Keratinocyte (primary cell): ENCODE results near the gene IGFBP5. TPM values are rescaled to one million over a fixed set of nuclear protein-coding genes. Genes with fewer than 3 reads are reported as not detected.

Source experiments
- DNase-seq: peaks from one replicate; pipeline ENCODE4 v3.0.0-alpha.2; 2011; ENCODE audit warnings: low read depth, missing footprints, low spot score
- FAIRE-seq: peaks from 2 replicates; lab custom pipeline; 2011; peaks lifted over from hg19 to GRCh38; lab: Jason Lieb, UNC
- H2AFZ ChIP-seq: 2 replicates; pipeline ENCODE4 v1.6.0; 2012; ENCODE audit warnings: low read length, control low read depth, inconsistent platforms; ENCODE audit not compliant: control insufficient read depth
- H3K27ac ChIP-seq: 2 replicates; pipeline ENCODE4 v1.5.1; 2011; ENCODE audit warnings: low read length; ENCODE audit not compliant: control insufficient read depth, insufficient read depth
- H3K27me3 ChIP-seq: 3 replicates; pipeline ENCODE4 v1.6.0; 2011; ENCODE audit warnings: low read length; ENCODE audit not compliant: control insufficient read depth, insufficient read depth; ENCODE audit errors: extremely low read depth
- H3K36me3 ChIP-seq, 2 experiments: 2 replicates in 1 of 2; 3 replicates in 1 of 2; pipeline ENCODE4 v1.5.1; 2011; ENCODE audit warnings: low read length in 2 of 2, mild to moderate bottlenecking in 1 of 2; ENCODE audit not compliant: control insufficient read depth in 2 of 2, insufficient read depth in 2 of 2; ENCODE audit errors: extremely low read depth in 1 of 2
- H3K4me1 ChIP-seq: 3 replicates; pipeline ENCODE4 v1.5.1; 2011; ENCODE audit warnings: low read length; ENCODE audit not compliant: control insufficient read depth, insufficient read depth; ENCODE audit errors: extremely low read depth
- H3K4me2 ChIP-seq: 3 replicates; pipeline ENCODE4 v1.6.0; 2011; ENCODE audit warnings: low read depth, low read length; ENCODE audit not compliant: control insufficient read depth, insufficient read depth; ENCODE audit errors: extremely low read depth
- H3K4me3 ChIP-seq, 3 experiments: fragments of 200-600 bp in 1 of 3; sonication (generic) in 1 of 3; 2 replicates in 2 of 3; 3 replicates in 1 of 3; pipeline ENCODE4 v1.5.1; 2011 to 2016; ENCODE audit warnings: low read length in 3 of 3, mild to moderate bottlenecking in 3 of 3, control low read depth in 2 of 3, inconsistent platforms in 1 of 3, low read depth in 1 of 3, mixed read lengths in 1 of 3, mixed run types in 1 of 3, moderate library complexity in 1 of 3; ENCODE audit not compliant: control insufficient read depth in 2 of 3, insufficient read depth in 2 of 3; ENCODE audit errors: extremely low read depth in 1 of 3
- H3K79me2 ChIP-seq: 2 replicates; pipeline ENCODE4 v1.6.0; 2012; ENCODE audit warnings: low read length; ENCODE audit not compliant: control insufficient read depth, insufficient read depth
- H3K9ac ChIP-seq: 3 replicates; pipeline ENCODE4 v1.6.0; 2011; ENCODE audit warnings: low read length; ENCODE audit not compliant: control insufficient read depth, insufficient read depth; ENCODE audit errors: extremely low read depth
- H3K9me1 ChIP-seq: 3 replicates; pipeline ENCODE4 v1.6.0; 2011; ENCODE audit warnings: low read length; ENCODE audit not compliant: control insufficient read depth, insufficient read depth; ENCODE audit errors: extremely low read depth
- H3K9me3 ChIP-seq: 2 replicates; pipeline ENCODE4 v1.5.1; 2012; ENCODE audit warnings: low read depth, low read length; ENCODE audit not compliant: control insufficient read depth
- H4K20me1 ChIP-seq: 3 replicates; pipeline ENCODE4 v1.6.0; 2011; ENCODE audit warnings: low read length; ENCODE audit not compliant: control insufficient read depth, insufficient read depth; ENCODE audit errors: extremely low read depth
- EZH2 ChIP-seq: IDR thresholded peaks from one replicate; pipeline ENCODE4 v1.6.1; 2012; ENCODE audit warnings: inconsistent platforms, mild to moderate bottlenecking, low read length, moderate library complexity
- dilution Hi-C: fragments of 300-500 bp; cut with MboI; formaldehyde crosslinking; loops from one replicate; pipeline ENCODE4 v1.7.0; 2020; ENCODE audit warnings: low sequenced_read_pairs; ENCODE audit not compliant: extremely low pct_ligation_motif_present
- polyA plus RNA-seq, 5 experiments: library from polyadenylated mRNA; depleted of rRNA in 3 of 5; stranded (reverse) in 3 of 5; stranded (forward) in 1 of 5; unstranded in 1 of 5; fragments of >200 nt; gene quantifications; 1 replicate in 1 of 5; 2 replicates in 3 of 5; 3 replicates in 1 of 5; pipeline versions ENCODE4 v1.2.1 to v1.2.3, GENCODE V29; 2011 to 2012; ENCODE audit warnings: missing spikeins in 2 of 5, low read depth in 1 of 5, low replicate concordance in 1 of 5
- TF ChIP-seq, protein P1 (sequence below), 3 experiments: IDR thresholded peaks in 1 of 3; conservative IDR thresholded peaks in 1 of 3; optimal IDR thresholded peaks in 1 of 3; 2 replicates in 2 of 3; 3 replicates in 1 of 3; pipeline versions ENCODE3 to v1.5.1; 2011; ENCODE audit warnings: low read length in 3 of 3, mild to moderate bottlenecking in 3 of 3, moderate library complexity in 2 of 3, control low read depth in 1 of 3, inconsistent platforms in 1 of 3; ENCODE audit not compliant: insufficient read depth in 2 of 3; ENCODE audit errors: extremely low read depth in 1 of 3

IGFBP5 gene
- polyA plus RNA-seq, 1 donor (not counting 4 experiments of a cell fraction or from before 2014, with no cell fraction given): 1.1 TPM

DNA sequence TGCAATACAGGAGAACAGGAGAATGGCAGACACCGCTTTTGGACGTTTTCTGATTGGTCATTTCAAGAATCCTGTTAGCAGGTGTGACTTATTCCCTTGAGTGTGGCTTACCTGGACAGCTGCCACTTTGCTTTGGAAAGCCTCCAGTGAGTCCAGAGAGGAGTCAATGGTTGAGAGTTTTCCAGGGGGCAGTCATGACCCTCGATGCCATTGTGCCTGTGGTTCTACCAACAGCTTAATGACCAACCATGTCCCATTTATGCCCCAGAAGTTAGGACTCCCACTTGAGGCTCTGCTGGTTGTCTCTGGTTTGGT is 49.8 kb downstream of the IGFBP5 start:
- no peak overlapping the region for H2AFZ ChIP-seq
- no peak for DNase-seq
- H3K9ac ChIP-seq: no peak overlapping the region
- H3K9me1 ChIP-seq: no peaks in the 10 kb centered on the region
- no peak overlapping the region for H3K4me2 ChIP-seq
- no peaks in the 10 kb centered on the region for H3K79me2 ChIP-seq
- H3K4me3 ChIP-seq: no peak overlapping the region
- TF ChIP-seq, protein P1, sequence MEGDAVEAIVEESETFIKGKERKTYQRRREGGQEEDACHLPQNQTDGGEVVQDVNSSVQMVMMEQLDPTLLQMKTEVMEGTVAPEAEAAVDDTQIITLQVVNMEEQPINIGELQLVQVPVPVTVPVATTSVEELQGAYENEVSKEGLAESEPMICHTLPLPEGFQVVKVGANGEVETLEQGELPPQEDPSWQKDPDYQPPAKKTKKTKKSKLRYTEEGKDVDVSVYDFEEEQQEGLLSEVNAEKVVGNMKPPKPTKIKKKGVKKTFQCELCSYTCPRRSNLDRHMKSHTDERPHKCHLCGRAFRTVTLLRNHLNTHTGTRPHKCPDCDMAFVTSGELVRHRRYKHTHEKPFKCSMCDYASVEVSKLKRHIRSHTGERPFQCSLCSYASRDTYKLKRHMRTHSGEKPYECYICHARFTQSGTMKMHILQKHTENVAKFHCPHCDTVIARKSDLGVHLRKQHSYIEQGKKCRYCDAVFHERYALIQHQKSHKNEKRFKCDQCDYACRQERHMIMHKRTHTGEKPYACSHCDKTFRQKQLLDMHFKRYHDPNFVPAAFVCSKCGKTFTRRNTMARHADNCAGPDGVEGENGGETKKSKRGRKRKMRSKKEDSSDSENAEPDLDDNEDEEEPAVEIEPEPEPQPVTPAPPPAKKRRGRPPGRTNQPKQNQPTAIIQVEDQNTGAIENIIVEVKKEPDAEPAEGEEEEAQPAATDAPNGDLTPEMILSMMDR (optimal IDR thresholded peaks at IDR 0.05 in 1 of 3, IDR thresholded peaks at IDR 0.05 in 1 of 3, conservative IDR thresholded peaks at IDR 0.05 in 1 of 3; ENCODE audit: extremely low read depth in 1 of 3, insufficient read depth in 2 of 3, low read length in 3 of 3): no peak
- TF ChIP-seq EZH2: no peak
- FAIRE-seq: no peak
- no peaks in the 10 kb centered on the region for H4K20me1 ChIP-seq
- dilution Hi-C loops: no loop called here
- no peaks in the 10 kb centered on the region for H3K4me1 ChIP-seq
- H3K36me3 ChIP-seq: no peaks in the 10 kb centered on the region
- no peaks in the 10 kb centered on the region for H3K9me3 ChIP-seq
- no peak overlapping the region for H3K27ac ChIP-seq
- no peaks in the 10 kb centered on the region for H3K27me3 ChIP-seq

DNA sequence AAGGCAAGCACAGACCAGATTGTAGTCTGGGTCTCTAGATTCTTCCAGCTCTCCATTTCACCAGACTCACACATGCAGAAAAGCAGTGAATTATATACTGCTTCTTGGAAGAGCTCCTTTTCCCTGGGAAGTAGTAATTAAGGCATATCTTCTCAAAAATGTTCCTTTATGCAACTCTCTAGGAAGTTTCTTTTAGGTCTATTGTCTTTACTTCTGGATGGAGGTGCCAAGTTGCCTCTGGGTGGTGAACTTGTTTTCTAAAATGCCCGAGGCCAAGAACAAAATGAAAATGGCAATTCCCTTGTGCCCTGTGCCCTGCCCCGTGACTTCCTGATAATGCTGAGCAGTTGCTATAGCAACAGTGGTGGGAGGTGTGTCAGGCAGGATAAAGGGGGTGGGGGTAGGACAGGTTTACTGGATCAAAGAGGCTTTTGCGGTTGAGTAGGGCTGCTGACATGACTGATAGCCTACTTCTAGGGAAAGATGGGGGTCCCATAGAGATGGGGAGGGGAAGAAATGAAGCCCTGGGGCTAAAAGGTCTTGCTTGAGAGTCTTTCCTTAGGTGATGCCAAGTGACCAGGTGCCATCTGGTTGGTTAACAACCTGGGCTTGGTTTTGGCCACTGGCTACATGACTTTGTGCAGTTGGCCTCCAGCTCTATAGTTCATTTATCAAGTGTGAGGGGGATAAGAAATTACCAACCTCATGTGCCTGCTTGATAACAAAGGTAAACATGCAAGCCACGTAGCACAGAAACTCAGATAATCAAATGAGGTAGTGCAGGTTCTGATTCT is 50.3 kb downstream of the IGFBP5 start:
- DNase-seq (no peak), FAIRE-seq (no peak)
- dilution Hi-C loops: no loop called here

More for the DNA sequence above, 50.3 kb downstream of the IGFBP5 start:
- H3K9me1 ChIP-seq: no peaks in the 10 kb centered on the region
- no peaks in the 10 kb centered on the region for H3K27me3 ChIP-seq
- TF ChIP-seq, protein P1 (optimal IDR thresholded peaks at IDR 0.05 in 1 of 3, IDR thresholded peaks at IDR 0.05 in 1 of 3, conservative IDR thresholded peaks at IDR 0.05 in 1 of 3; ENCODE audit: extremely low read depth in 1 of 3, insufficient read depth in 2 of 3, low read length in 3 of 3): no peak
- TF ChIP-seq EZH2: no peak
- no peak overlapping the region for H2AFZ ChIP-seq
- no peak overlapping the region for H3K4me3 ChIP-seq
- H3K9ac ChIP-seq: no peak overlapping the region
- H3K27ac ChIP-seq: no peak overlapping the region
- H3K79me2 ChIP-seq: no peaks in the 10 kb centered on the region
- no peaks in the 10 kb centered on the region for H3K4me1 ChIP-seq
- H4K20me1 ChIP-seq: no peaks in the 10 kb centered on the region
- H3K4me2 ChIP-seq: no peak overlapping the region
- no peaks in the 10 kb centered on the region for H3K36me3 ChIP-seq
- no peaks in the 10 kb centered on the region for H3K9me3 ChIP-seq
